Coronary artery (tissue), 2 donors: ENCODE measurements around the gene DIP2C.
A peak's percentile ranks its signal among the peaks of the same experiment; 100 is the strongest.
"Not testable (repeated sequence)": the region's sequence is repeated elsewhere in the genome, so short reads cannot be mapped to it uniquely, and the experiment has no call there.

Experiments
- DNase-seq: peaks from one replicate; pipeline ENCODE4 v3.0.0-alpha.2; 2017; ENCODE audit warnings: low spot score
- H3K27ac ChIP-seq, 2 donors: fragments of 200-600 bp; sonication (generic); one replicate each; pipeline ENCODE4 v1.5.1; 2016 to 2019
- H3K4me3 ChIP-seq: fragments of 200-600 bp; sonication (generic); 2 replicates; pipeline ENCODE4 v1.5.1; 2016; ENCODE audit warnings: mild to moderate bottlenecking, moderate library complexity
- TF ChIP-seq, protein P1 (sequence below): fragments of 200-600 bp; sonication (generic); IDR thresholded peaks from one replicate; pipeline ENCODE4 v1.5.1; 2019; ENCODE audit warnings: antibody characterized with exemption

The DIP2C gene

GRCh38 chr10:324593-324992 is 364.9 kb downstream of the DIP2C start:
- TF ChIP-seq, protein P1, sequence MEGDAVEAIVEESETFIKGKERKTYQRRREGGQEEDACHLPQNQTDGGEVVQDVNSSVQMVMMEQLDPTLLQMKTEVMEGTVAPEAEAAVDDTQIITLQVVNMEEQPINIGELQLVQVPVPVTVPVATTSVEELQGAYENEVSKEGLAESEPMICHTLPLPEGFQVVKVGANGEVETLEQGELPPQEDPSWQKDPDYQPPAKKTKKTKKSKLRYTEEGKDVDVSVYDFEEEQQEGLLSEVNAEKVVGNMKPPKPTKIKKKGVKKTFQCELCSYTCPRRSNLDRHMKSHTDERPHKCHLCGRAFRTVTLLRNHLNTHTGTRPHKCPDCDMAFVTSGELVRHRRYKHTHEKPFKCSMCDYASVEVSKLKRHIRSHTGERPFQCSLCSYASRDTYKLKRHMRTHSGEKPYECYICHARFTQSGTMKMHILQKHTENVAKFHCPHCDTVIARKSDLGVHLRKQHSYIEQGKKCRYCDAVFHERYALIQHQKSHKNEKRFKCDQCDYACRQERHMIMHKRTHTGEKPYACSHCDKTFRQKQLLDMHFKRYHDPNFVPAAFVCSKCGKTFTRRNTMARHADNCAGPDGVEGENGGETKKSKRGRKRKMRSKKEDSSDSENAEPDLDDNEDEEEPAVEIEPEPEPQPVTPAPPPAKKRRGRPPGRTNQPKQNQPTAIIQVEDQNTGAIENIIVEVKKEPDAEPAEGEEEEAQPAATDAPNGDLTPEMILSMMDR = no peak
- H3K4me3 ChIP-seq = no peak overlapping the region
- peak; percentile 66 for DNase-seq
- peak overlapping the region in 1 of 2 donors; percentile 85 for H3K27ac ChIP-seq

- Histone ChIP-seq H3K27ac (peak overlapping the region; percentile 33 to 85), H3K4me3 (no peak overlapping the region)
- DNase-seq = peak; percentile 92
- TF ChIP-seq, protein P1 = no peak
These were observed 365.7 kb downstream of the DIP2C start for GRCh38 chr10:323651-324293.

- not testable (repeated sequence) for H3K4me3 ChIP-seq, DNase-seq, H3K27ac ChIP-seq
These were observed 366.4 kb downstream of the DIP2C start for GRCh38 chr10:323046-323445.

GRCh38 chr10:320771-321170 is 368.7 kb downstream of the DIP2C start:
- Histone ChIP-seq H3K4me3 (no peak overlapping the region), H3K27ac (no peak overlapping the region)
- TF ChIP-seq, protein P1 = no peak
- DNase-seq = peak; percentile 35

- no peak overlapping the region for H3K4me3 ChIP-seq
- peak; percentile 59 for DNase-seq
- peak overlapping the region in 1 of 2 donors; percentile 17 for H3K27ac ChIP-seq
These were observed 371.5 kb downstream of the DIP2C start for GRCh38 chr10:317926-318325.

DNA sequence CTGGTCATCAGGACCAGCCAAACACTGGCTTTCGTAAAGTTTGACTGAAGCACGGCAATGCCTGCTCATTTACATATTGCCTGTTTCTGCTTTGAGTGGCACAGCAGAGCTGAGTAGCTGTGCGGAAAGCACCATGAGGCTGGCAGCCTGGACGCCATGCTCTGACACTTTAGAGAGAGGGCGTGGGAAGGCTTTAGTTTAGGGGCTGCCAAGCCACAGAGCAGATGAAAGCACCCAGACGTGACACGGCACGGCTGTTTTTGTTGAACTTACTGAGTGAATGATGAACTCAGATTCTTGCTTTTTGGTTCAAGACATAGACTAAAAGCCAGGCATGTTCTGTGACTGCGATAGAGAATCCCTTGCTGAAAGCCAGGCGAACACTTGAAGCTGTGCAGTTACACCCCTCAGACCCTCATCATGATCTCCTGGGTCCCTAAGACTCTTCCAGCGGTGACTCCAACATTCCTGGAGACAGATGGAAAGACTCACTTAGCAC is 372.1 kb downstream of the DIP2C start:
- TF ChIP-seq, protein P1 = no peak
- Histone ChIP-seq H3K4me3 (no peak overlapping the region), H3K27ac (peak overlapping the region in 1 of 2 donors; percentile 17)
- peak; percentile 71 for DNase-seq

More at GRCh38 chr10:317926-318325, 371.5 kb downstream of the DIP2C start:
- TF ChIP-seq, protein P1 = no peak

GRCh38 chr10:316390-316789 is 373.1 kb downstream of the DIP2C start:
- TF ChIP-seq, protein P1 = no peak
- H3K27ac ChIP-seq = no peak overlapping the region

More at GRCh38 chr10:316390-316789, 373.1 kb downstream of the DIP2C start:
- no peak overlapping the region for H3K4me3 ChIP-seq
- DNase-seq = peak; percentile 45
